Activated CD8-positive, alpha-beta T cell treated with anti-CD3 and anti-CD28 coated beads, Interleukin-2, amount 10 ng/mL, durations not matched to agents 7 days and 5 days (primary cell): ENCODE results near the gene ARHGAP15. TPM values are rescaled to one million over a fixed set of nuclear protein-coding genes. Genes with fewer than 3 reads are reported as not detected.

Experiments
- ATAC-seq: fragments of 150-1000 bp; cut with Tn5 transposase; one replicate; pipeline ENCODE4 v1.10.0; 2021; ENCODE audit warnings: moderate library complexity
- CTCF ChIA-PET: fragments of 350-600 bp; sonication (Branson Sonifier 250); formaldehyde crosslinking; loops from one replicate; lab custom pipeline; 2021; ENCODE audit warnings: antibody characterized with exemption; lab: Charles Lee
- POLR2A ChIA-PET: fragments of 350-600 bp; sonication (Branson Sonifier 250); formaldehyde crosslinking; loops from one replicate; lab custom pipeline; 2021; ENCODE audit warnings: antibody characterized with exemption; lab: Charles Lee
- DNase-seq: peaks from one replicate; pipeline ENCODE4 v3.0.0-alpha.2; 2020
- H3K27ac Mint-ChIP-seq: one replicate; pipeline ENCODE4 v1.8.0; 2021; ENCODE audit warnings: mild to moderate bottlenecking, mixed read lengths
- H3K27me3 Mint-ChIP-seq: one replicate; pipeline ENCODE4 v1.8.0; 2021; ENCODE audit warnings: low read depth, mixed read lengths
- H3K36me3 Mint-ChIP-seq: one replicate; pipeline ENCODE4 v1.8.0; 2021; ENCODE audit warnings: low read depth, mixed read lengths
- H3K4me1 Mint-ChIP-seq: one replicate; pipeline ENCODE4 v1.8.0; 2021; ENCODE audit warnings: low read depth, mixed read lengths
- H3K4me3 Mint-ChIP-seq: one replicate; pipeline ENCODE4 v1.8.0; 2021; ENCODE audit warnings: mild to moderate bottlenecking, mixed read lengths
- H3K9me3 Mint-ChIP-seq: one replicate; pipeline ENCODE4 v1.8.0; 2022; ENCODE audit warnings: mixed read lengths; ENCODE audit not compliant: insufficient read depth
- total RNA-seq, 2 experiments: library from RNA; stranded (reverse); gene quantifications; one replicate each; pipeline ENCODE4 v1.2.3, GENCODE V29; 2021

Gene ARHGAP15
- total RNA-seq, 2 experiments from 2014 or later = 154 to 158 TPM

GRCh38 chr2:143740431-143740830, 611.2 kb downstream of the ARHGAP15 start:
- Mint-ChIP-seq H3K4me1 (no peaks in the 10 kb centered on the region), H3K36me3 (peaks cover 30% of the 10 kb centered on the region), H3K27ac (no peak overlapping the region), H3K9me3 (no peaks in the 10 kb centered on the region), H3K4me3 (no peak overlapping the region), H3K27me3 (no peaks in the 10 kb centered on the region)
- ChIA-PET POLR2A (no interaction called here), CTCF (no interaction called here)
- ATAC-seq = no peak
- no peak for DNase-seq

GRCh38 chr2:143741205-143741604, 612.0 kb downstream of the ARHGAP15 start:
- ATAC-seq (no peak), DNase-seq (no peak)
- H3K4me3 Mint-ChIP-seq = no peak overlapping the region
- no peaks in the 10 kb centered on the region for H3K27me3 Mint-ChIP-seq
- CTCF ChIA-PET = no interaction called here
- no peaks in the 10 kb centered on the region for H3K4me1 Mint-ChIP-seq
- H3K36me3 Mint-ChIP-seq = peaks cover 30% of the 10 kb centered on the region
- POLR2A ChIA-PET = no interaction called here
- no peaks in the 10 kb centered on the region for H3K9me3 Mint-ChIP-seq
- H3K27ac Mint-ChIP-seq = no peak overlapping the region

- Mint-ChIP-seq H3K4me1 (no peaks in the 10 kb centered on the region), H3K27me3 (no peaks in the 10 kb centered on the region), H3K36me3 (peaks cover 25% of the 10 kb centered on the region), H3K9me3 (no peaks in the 10 kb centered on the region), H3K4me3 (no peak overlapping the region), H3K27ac (no peak overlapping the region)
- ATAC-seq = no peak
- CTCF ChIA-PET = no interaction called here
- POLR2A ChIA-PET = no interaction called here
- no peak for DNase-seq
Measured at GRCh38 chr2:143742581-143742980, 613.4 kb downstream of the ARHGAP15 start.

GRCh38 chr2:143744114-143744513, 614.9 kb downstream of the ARHGAP15 start:
- no peaks in the 10 kb centered on the region for H3K9me3 Mint-ChIP-seq
- H3K27ac Mint-ChIP-seq = no peak overlapping the region
- no peaks in the 10 kb centered on the region for H3K4me1 Mint-ChIP-seq
- H3K36me3 Mint-ChIP-seq = peaks cover 20% of the 10 kb centered on the region
- CTCF ChIA-PET = no interaction called here
- no peaks in the 10 kb centered on the region for H3K27me3 Mint-ChIP-seq
- ATAC-seq (no peak), DNase-seq (no peak)
- H3K4me3 Mint-ChIP-seq = no peak overlapping the region
- POLR2A ChIA-PET = no interaction called here

GRCh38 chr2:143745060-143745459, 615.8 kb downstream of the ARHGAP15 start:
- H3K4me3 Mint-ChIP-seq = no peak overlapping the region
- ATAC-seq (no peak), DNase-seq (no peak)
- ChIA-PET POLR2A (no interaction called here), CTCF (no interaction called here)
- no peaks in the 10 kb centered on the region for H3K4me1 Mint-ChIP-seq
- no peaks in the 10 kb centered on the region for H3K27me3 Mint-ChIP-seq
- H3K27ac Mint-ChIP-seq = no peak overlapping the region
- no peaks in the 10 kb centered on the region for H3K9me3 Mint-ChIP-seq
- peaks cover 12% of the 10 kb centered on the region for H3K36me3 Mint-ChIP-seq

GRCh38 chr2:143754742-143755141, 625.5 kb downstream of the ARHGAP15 start:
- Mint-ChIP-seq H3K27me3 (no peaks in the 10 kb centered on the region), H3K9me3 (no peaks in the 10 kb centered on the region), H3K4me3 (no peak overlapping the region), H3K4me1 (no peaks in the 10 kb centered on the region), H3K36me3 (peaks cover 21% of the 10 kb centered on the region), H3K27ac (no peak overlapping the region)
- ATAC-seq (no peak), DNase-seq (no peak)
- ChIA-PET POLR2A (no interaction called here), CTCF (no interaction called here)

GRCh38 chr2:143758629-143759330, 629.6 kb downstream of the ARHGAP15 start:
- CTCF ChIA-PET = no interaction called here
- Mint-ChIP-seq H3K4me1 (no peaks in the 10 kb centered on the region), H3K36me3 (peaks cover 3% of the 10 kb centered on the region), H3K9me3 (no peaks in the 10 kb centered on the region), H3K27me3 (no peaks in the 10 kb centered on the region), H3K27ac (no peak overlapping the region), H3K4me3 (no peak overlapping the region)
- ATAC-seq (no peak), DNase-seq (no peak)
- POLR2A ChIA-PET = no interaction called here

GRCh38 chr2:143759455-143759854, 630.2 kb downstream of the ARHGAP15 start:
- POLR2A ChIA-PET = no interaction called here
- no peak for ATAC-seq
- no peaks in the 10 kb centered on the region for H3K4me1 Mint-ChIP-seq
- peaks cover 6% of the 10 kb centered on the region for H3K36me3 Mint-ChIP-seq
- H3K4me3 Mint-ChIP-seq = no peak overlapping the region
- no peak overlapping the region for H3K27ac Mint-ChIP-seq
- CTCF ChIA-PET = no interaction called here
- no peaks in the 10 kb centered on the region for H3K9me3 Mint-ChIP-seq
- no peak for DNase-seq
- no peaks in the 10 kb centered on the region for H3K27me3 Mint-ChIP-seq

GRCh38 chr2:143762176-143762928, 633.1 kb downstream of the ARHGAP15 start:
- Mint-ChIP-seq H3K36me3 (peaks cover 16% of the 10 kb centered on the region), H3K4me1 (no peaks in the 10 kb centered on the region), H3K9me3 (no peaks in the 10 kb centered on the region), H3K27me3 (no peaks in the 10 kb centered on the region), H3K27ac (no peak overlapping the region), H3K4me3 (no peak overlapping the region)
- ChIA-PET POLR2A (no interaction called here), CTCF (interaction anchor here (0.9 kb wide), 1 partner anchor 13 kb away, joined by 3 read pairs; no protein-coding TSS in a partner anchor)
- ATAC-seq (no peak), DNase-seq (no peak)

- ATAC-seq = no peak
- no peaks in the 10 kb centered on the region for H3K4me1 Mint-ChIP-seq
- no peak overlapping the region for H3K4me3 Mint-ChIP-seq
- no peaks in the 10 kb centered on the region for H3K9me3 Mint-ChIP-seq
- ChIA-PET CTCF (no interaction called here), POLR2A (no interaction called here)
- H3K27me3 Mint-ChIP-seq = no peaks in the 10 kb centered on the region
- no peak overlapping the region for H3K27ac Mint-ChIP-seq
- DNase-seq = no peak
- peaks cover 31% of the 10 kb centered on the region for H3K36me3 Mint-ChIP-seq
Measured at GRCh38 chr2:143764261-143764660, 635.0 kb downstream of the ARHGAP15 start.

GRCh38 chr2:143764706-143765105, 635.5 kb downstream of the ARHGAP15 start:
- DNase-seq (no peak), ATAC-seq (no peak)
- Mint-ChIP-seq H3K27me3 (no peaks in the 10 kb centered on the region), H3K4me1 (no peaks in the 10 kb centered on the region), H3K36me3 (peaks cover 34% of the 10 kb centered on the region), H3K4me3 (no peak overlapping the region), H3K27ac (no peak overlapping the region), H3K9me3 (no peaks in the 10 kb centered on the region)
- POLR2A ChIA-PET = no interaction called here
- CTCF ChIA-PET = no interaction called here

GRCh38 chr2:143768991-143769390, 639.8 kb downstream of the ARHGAP15 start:
- Mint-ChIP-seq H3K4me1 (no peaks in the 10 kb centered on the region), H3K36me3 (peaks cover 34% of the 10 kb centered on the region), H3K27me3 (no peaks in the 10 kb centered on the region), H3K4me3 (no peak overlapping the region), H3K27ac (no peak overlapping the region), H3K9me3 (no peaks in the 10 kb centered on the region)
- DNase-seq (no peak), ATAC-seq (no peak)
- ChIA-PET POLR2A (no interaction called here), CTCF (no interaction called here)
